NCI-H1417 treated with DMSO at 0.1 percent for 48 hours (cell line): ENCODE measurements around the gene TSPAN9.
A peak's percentile ranks its signal among the peaks of the same experiment; 100 is the strongest.

Experiments
- DNase-seq: peaks from one replicate; lab custom pipeline; 2025; lab: John Stamatoyannopoulos, UW

The TSPAN9 gene

GRCh38 chr12:3250576-3250975 lies 173.4 kb downstream of the TSPAN9 start:
- DNase-seq: no peak

GRCh38 chr12:3251067-3251466 lies 173.9 kb downstream of the TSPAN9 start:
- DNase-seq: no peak

- DNase-seq: no peak
Observed at GRCh38 chr12:3251691-3252090, 174.5 kb downstream of the TSPAN9 start.

- DNase-seq: no peak
Observed at GRCh38 chr12:3252450-3252891, 175.3 kb downstream of the TSPAN9 start.

- no peak for DNase-seq
Observed at GRCh38 chr12:3253682-3254275, 176.6 kb downstream of the TSPAN9 start.

- no peak for DNase-seq
Observed at GRCh38 chr12:3255057-3255456, 177.9 kb downstream of the TSPAN9 start.

- DNase-seq: no peak
Observed at GRCh38 chr12:3256103-3256631, 179.0 kb downstream of the TSPAN9 start.

- DNase-seq: no peak
Observed at GRCh38 chr12:3257411-3257810, 180.2 kb downstream of the TSPAN9 start.

GRCh38 chr12:3259973-3260372 lies 182.8 kb downstream of the TSPAN9 start:
- no peak for DNase-seq

- no peak for DNase-seq
Observed at GRCh38 chr12:3261782-3262359, 184.7 kb downstream of the TSPAN9 start.

GRCh38 chr12:3262470-3262869 lies 185.3 kb downstream of the TSPAN9 start:
- DNase-seq: peak; percentile 73

GRCh38 chr12:3263282-3263681 lies 186.1 kb downstream of the TSPAN9 start:
- no peak for DNase-seq

- no peak for DNase-seq
Observed at GRCh38 chr12:3263939-3264922, 187.1 kb downstream of the TSPAN9 start.

- DNase-seq: no peak
Observed at GRCh38 chr12:3265406-3265805, 188.2 kb downstream of the TSPAN9 start.

GRCh38 chr12:3266638-3267037 lies 189.5 kb downstream of the TSPAN9 start:
- no peak for DNase-seq

- DNase-seq: no peak
Observed at GRCh38 chr12:3267690-3268089, 190.5 kb downstream of the TSPAN9 start.

- no peak for DNase-seq
Observed at GRCh38 chr12:3269594-3269993, 192.4 kb downstream of the TSPAN9 start.

GRCh38 chr12:3271146-3271545 lies 194.0 kb downstream of the TSPAN9 start:
- DNase-seq: no peak

GRCh38 chr12:3271639-3272038 lies 194.5 kb downstream of the TSPAN9 start:
- no peak for DNase-seq

- DNase-seq: no peak
Observed at GRCh38 chr12:3272958-3273357, 195.8 kb downstream of the TSPAN9 start.

- no peak for DNase-seq
Observed at GRCh38 chr12:3273409-3273853, 196.3 kb downstream of the TSPAN9 start.

GRCh38 chr12:3274664-3275063 lies 197.5 kb downstream of the TSPAN9 start:
- DNase-seq: no peak
